Stimulated activated CD8-positive, alpha-beta memory T cell treated with anti-CD3 and anti-CD28 coated beads, Interleukin-15, amount 100 ng/mL, for 4 hours (primary cell): ENCODE data around the gene ORMDL1.
"Not testable (repeated sequence)": the region's sequence is repeated elsewhere in the genome, so short reads cannot be mapped to it uniquely, and the experiment has no call there.

ENCODE experiments used
- DNase-seq, 2 donors: peaks; one replicate each; pipeline ENCODE4 v3.0.0-alpha.2; 2020; ENCODE audit warnings: low read depth in 2 of 2

The ORMDL1 gene

DNA sequence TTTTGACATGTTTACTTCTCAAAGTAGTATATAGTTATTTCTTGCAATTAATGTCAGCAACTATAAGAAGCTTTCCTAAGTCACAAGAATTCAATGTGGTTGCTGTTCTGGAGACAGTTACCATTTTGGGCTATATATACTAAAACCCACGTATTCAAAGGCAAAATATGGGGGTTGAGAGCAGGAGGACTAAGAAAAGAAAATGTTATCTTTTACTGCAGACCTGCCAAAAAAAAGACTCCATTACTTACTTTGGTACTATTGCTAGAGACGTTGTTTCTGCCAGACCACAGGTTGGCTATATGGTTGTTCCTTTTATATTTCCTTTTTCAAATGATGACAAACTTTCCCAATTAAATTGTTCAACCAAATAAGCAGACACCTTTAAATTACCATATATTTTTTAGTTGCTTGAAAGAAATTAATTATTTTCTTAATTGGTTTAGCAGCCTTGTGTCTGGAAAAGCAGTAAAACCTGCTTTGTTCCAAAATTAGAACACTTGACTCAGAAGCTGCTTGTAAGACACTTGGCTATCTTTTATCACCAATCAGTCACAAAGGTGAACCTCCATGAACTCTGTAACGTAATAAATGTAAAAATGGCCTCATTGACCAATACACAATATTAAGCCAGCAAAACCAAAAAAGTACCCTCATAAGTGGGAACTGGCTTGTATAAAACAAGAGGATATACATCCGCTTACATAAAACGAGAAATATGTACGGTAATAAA, 13.4 kb downstream of the ORMDL1 start:
- no peak for DNase-seq

DNA sequence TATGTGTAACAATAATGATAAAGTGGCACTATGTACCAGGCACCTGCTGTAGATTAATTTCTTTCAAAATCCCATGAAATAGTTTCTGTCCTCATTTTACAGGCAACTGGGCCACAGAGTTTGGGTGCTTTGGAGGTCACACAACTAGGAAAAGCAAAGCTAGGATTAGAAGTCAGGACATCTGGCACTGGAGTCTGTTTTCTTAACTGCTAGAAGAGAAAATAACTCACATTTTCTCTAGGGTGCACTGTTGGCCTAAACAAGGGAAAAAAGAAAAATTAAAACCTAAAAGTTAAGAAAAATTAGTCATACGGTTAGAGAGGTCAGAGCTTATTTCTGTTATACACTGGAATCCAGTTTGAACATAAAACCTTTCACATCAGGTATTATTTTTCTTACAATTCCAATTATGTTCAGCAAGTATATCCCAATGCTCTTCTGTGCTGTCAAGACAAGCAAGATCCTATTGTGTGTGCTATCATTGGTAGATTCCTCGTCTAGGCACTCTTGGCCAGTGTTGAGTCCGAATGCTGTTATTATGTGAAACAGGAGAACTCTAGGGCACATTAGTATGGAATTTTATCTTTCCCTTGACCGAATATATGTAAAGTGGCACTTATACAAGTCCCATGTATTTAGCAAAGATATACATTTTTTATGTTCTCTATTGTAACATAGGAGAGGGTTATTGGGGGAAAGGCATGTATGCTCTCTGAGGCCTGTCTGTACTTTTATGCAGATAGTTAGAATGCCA, 20.1 kb downstream of the ORMDL1 start:
- no peak for DNase-seq

DNA sequence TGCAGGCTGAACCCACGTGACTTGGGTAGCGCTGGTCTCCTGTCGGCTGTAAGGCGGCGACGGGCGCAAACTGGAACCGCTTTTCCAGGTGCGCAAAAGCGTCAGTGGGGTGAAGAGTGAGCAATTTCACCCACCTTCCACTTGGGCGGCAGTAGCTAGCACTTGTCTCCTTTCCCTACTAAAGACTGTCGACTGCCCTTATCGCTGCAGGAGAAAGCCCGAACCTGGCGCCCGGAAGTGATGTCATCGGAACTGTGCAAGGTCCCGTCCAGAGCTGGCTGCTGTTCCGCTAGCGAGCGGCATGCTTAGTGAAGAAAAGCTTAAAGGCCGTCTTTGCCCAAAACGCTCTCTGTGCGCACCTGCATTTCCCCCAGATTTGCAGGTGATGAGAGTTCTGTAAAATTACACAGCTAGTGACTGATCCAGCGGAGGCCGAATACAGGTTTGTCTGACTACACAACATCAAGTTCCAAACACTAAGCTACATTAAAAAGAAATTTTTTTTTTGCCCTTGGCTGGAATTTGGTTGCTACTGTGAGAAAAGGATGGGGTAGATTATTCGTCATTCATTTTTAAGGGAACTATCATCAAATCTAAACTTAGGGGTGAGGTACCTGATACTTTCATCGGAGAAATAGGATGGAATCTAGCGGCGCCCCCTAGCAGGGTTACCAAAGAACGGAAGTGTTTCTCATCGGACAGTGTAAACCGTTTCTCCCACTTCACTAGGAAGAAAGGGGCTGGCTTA, 21.4 kb downstream of the ORMDL1 start, which contains the start of gene OSGEPL1:
Gene OSGEPL1 (minus strand): TSS at position 242 of the 748 bp plus-strand sequence. CDS start 1,152 bp downstream, outside the sequence.
- peak; percentile 76 to 87 for DNase-seq

DNA sequence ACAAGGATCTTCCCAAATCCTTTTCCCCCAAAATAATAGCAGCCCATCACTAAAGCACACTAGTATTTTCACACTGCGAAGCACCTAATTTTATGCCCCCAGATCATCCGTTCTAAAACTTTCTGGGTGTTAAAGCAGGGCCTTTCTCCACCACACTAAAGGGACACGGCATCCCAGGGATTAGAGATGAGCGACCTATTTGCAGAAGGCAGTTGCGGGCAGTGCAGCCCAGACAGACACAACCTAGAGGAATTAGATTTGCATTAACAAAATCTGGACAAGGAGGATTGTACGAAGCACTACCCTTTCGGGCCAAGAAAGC, 21.9 kb downstream of the ORMDL1 start:
- DNase-seq: no peak

DNA sequence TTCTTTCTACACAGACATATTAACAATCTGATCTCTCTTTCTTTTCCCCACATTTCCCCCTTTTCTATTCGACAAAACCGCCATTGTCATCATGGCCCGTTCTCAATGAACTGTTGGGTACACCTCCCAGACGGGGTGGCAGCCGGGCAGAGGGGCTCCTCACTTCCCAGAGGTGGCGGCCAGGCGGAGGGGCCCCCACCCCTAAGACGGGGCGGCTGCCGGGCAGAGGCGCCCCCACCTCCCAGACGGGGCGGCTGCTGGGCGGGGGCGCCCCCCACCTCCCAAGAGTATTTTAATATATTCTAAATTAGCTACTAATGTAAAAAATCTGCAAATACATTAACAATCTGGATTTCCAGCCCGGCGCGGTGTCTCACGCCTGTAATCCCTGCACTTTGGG, 24.0 kb downstream of the ORMDL1 start:
- DNase-seq: not testable (repeated sequence)

DNA sequence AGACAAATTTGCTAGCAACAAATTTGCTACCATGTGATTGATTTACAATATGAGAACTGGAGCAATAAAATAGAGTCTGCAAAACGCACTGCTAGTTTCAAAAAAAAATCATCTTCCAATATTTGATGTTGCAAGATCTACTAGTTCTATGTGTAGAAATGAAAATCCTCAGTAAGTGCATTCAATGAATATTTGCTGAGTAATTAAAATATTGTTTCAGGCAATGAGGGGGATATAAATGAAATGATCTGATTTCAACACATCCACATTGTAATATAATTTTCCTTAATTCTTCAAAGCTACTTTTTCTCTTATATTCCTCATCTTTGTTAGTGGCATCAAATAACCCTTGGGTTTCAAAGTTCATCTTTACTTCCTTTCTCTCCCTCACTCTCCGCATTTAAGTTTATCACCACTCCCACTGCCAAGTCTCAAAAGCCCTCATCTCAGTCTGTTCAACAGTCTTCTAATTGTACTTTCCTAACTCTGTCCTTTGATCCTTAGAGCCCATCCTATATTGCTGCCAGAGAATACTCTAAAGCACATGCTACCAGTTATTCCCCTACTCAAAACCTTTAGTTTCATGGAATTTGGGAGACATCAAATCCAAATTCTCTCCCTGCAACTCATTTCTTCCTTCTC, 27.7 kb downstream of the ORMDL1 start:
- DNase-seq: no peak

DNA sequence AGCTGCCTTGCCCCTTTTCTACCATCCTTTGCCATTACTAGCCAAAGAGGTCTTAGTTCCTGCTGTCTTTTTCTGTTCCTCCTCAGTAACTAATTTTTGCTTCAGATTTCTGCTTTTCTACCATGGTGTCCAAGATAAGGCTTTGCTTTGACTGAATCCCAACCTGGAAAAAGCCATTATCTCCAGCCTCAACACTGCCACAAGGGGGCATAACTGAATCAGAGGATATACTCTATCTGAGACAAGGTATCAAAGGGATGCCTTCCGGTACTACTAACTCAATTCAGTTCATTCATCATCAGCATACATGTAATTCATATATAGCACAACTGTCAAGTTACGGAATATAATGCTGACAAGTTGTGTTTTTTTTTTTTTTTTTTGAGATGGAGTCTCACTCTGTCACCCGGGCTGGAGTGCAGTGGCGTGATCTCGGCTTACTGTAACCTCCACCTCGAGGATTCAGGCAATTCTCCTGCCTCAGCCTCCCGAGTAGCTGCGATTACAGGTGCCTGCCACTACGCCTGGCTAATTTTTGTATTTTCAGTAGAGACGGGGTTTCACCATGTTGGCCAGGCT, 33.0 kb downstream of the ORMDL1 start:
- peak in 1 of 2 donors; percentile 1 for DNase-seq

DNA sequence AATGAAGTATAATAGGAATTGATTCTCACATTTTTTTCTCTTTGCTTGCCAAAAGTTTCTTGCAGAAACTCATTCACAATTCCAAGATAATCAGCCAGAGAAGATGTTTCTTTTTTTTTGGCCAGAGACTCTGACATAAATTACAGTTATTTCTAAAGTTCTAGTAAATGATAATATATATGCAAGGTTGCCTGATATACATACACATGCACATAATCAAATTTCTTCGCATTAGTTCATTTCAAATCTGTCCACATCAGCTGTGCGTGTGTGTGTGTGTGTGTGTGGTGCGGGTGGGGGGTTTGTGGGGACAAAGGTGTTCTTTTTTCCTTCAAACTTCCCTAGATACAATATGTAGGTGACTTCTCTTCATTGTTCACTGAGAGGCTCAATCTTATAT, 54.7 kb downstream of the ORMDL1 start:
- no peak for DNase-seq

DNA sequence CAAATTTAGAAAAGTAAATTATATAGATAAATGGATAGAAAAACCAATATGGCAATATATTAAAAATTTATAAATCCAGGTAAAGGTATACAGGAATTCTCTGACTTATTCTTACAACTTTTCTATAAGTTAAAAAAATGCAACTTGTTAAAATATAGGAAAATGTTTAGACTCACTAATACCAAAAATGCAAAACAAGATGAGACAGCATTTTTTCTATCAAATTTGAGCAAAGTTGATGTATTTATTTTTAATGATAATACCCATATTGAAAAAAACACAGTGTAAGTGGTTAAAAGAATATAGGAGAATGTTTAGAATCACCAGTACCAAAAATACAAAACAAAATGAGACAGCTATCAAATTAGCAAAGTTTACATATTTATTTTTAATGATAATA, 57.3 kb downstream of the ORMDL1 start:
- DNase-seq: no peak

DNA sequence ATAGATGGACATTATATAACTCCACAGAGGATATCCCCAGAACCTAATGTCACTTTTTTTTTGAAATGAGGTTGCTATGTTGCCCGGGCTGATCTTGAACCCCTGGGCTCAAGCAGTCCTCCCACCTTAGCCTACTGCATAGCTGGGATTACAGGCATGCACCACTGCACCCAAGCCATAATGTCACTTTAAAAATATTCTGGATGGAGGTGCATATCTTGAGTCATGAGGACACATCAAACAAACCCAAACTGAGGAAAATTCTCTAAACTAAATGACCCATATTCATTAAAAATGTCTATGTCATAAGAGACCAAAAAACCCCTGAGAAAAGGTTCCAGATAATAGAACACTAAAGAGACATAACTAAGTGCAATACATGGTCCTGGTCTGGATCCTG, 57.9 kb downstream of the ORMDL1 start:
- no peak for DNase-seq

DNA sequence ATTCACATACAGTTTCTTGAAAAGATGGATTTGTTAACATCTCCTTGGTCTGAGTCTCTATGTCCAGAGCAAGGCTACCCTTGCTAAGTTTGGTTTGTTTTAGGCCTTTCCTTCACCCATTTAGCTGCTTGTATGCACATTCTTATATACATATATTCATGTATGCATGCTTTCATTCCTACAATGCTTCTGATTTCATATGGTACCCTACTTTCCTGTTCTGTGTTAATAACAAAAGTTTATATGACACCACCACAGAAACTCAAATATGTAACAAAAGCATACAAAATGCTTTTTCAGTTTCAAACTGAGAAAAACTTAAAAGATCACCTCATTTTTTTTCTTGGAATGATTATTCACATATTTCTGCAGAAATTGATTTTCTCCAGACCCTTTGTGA, 60.9 kb downstream of the ORMDL1 start:
- DNase-seq: no peak
